ENCODE data around the gene CTTN.
"Not testable (repeated sequence)": the region's sequence is repeated elsewhere in the genome, so short reads cannot be mapped to it uniquely, and the experiment has no call there.

CTTN gene

GRCh38 chr11:70454197-70454767 lies 56.0 kb downstream of the CTTN start:
- DNase-seq (ENCODE audit: low read depth in 1 of 2, low spot score in 1 of 2) = no peak

DNA sequence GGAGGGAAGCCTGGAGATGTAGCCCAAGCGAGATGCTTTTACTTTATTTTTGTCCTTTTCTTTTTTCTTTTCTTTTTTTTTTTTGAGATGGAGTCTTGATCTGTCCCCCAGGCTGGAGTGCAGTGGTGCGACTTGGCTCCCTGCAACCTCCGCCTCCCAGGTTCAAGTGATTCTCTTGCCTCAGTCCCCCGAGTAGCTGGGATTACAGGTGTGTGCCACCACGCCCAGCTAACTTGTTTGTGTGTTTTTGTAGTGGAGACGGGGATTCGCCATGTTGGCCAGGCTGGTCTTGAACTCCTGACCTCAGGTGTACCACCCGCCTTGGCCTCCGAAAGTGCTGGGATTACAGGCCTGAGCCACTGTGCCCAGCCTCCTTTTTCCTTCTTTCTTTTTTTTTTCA lies 56.5 kb downstream of the CTTN start:
- DNase-seq (ENCODE audit: low read depth in 1 of 2, low spot score in 1 of 2) = not testable (repeated sequence)

DNA sequence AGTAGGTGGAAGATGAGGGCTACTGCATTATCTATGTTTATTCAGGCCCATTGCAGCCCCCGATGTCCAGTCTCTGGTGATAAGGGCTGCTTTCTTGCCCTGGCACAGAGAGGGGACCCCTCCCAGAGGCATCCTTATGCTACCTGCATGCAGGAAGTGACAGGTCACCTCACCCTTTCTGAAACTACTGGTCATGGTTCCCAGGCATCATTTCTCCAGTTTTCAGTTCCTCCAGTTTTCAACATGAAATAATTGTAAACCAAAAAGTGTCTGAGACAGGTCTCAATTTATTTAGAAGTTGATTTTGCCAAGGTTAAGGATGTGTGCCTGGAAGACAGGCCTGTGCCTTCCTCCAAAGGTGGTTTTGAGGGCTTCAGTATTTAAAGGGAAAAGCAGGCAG lies 57.0 kb downstream of the CTTN start:
- no peak for DNase-seq (ENCODE audit: low read depth in 1 of 2, low spot score in 1 of 2)

DNA sequence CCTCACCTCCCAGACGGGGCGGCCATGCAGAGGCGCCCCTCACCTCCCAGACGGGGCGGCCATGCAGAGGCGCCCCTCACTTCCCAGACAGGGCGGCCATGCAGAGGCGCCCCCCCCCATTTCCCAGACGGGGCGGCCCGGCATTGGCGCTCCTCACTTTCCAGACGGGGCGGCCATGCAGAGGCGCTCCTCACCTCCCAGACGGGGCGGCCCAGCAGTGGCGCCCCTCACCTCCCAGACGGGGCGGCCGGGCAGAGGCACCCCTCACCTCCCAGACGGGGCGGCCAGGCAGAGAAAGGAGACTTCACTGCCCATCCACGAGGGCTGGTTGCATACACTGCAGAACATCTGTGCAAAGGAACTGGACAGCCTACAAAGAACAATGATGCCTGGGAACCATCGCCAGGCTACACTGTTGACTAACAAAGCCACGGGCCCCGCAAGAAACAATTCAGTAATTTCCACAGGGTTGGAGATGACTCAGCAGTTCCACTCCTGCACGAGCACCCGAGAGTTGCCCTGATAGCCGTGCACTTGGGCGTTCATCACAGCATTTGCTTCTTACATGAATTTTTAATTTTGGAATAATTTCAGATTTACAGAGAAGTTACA lies 58.7 kb downstream of the CTTN start:
- DNase-seq (ENCODE audit: low read depth in 1 of 2, low spot score in 1 of 2) = no peak

GRCh38 chr11:70458736-70459135 lies 60.4 kb downstream of the CTTN start:
- DNase-seq (ENCODE audit: low read depth in 1 of 2, low spot score in 1 of 2) = no peak

- no peak for DNase-seq (ENCODE audit: low read depth in 1 of 2, low spot score in 1 of 2)
Observed at GRCh38 chr11:70460111-70460510, 61.8 kb downstream of the CTTN start.

DNA sequence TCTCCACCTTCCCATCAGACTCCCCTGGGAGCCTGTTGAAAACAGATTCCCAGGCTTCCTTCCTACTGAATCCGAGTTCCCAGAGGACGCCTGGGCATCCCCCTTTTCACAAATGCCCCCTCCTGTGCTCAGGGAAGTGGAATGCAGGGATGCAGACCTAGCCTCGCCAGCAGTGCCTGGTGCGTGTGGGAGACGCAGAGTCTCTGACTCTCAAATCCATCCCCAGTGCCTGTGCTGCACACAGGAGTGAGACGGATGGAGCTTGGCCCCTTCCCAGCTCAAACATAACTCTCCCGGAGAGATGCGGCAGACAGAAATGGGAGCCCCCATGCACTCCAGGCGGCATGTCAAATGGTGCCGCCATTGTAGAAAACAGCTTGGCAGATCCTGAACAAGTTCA lies 62.6 kb downstream of the CTTN start:
- no peak for DNase-seq (ENCODE audit: low read depth in 1 of 2, low spot score in 1 of 2)

DNA sequence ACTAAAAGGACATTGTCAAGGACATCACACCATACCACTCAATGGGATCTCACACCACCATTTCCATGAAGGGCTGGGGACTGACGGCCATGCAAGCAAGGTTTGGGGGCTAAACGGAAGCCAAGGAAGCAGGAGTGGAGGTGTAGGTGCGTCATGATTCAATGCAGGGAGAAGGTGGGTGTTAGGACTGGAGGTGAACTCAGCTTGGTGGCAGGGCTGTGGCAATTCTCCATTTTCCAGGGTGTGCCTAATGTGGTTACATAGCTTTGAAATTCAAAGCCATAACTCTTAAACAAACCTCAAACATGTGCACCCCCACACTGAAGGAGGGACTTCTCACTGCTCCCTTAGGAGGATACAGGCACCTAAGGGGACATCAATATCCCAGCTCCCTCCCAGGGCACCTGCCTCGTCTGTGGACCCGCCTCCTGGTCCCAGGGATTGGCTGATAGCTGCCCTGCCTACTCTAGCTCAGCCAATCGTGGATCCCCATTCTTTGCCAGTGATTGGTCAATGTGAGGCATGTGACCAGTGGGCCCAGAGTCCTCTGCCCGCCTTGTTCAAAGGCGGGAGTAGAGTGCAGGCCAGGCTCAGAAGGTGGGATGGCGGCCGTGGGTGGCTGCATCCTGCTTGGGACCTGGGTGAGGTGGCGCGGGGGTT lies 64.6 kb downstream of the CTTN start:
- no peak for DNase-seq (ENCODE audit: low read depth in 1 of 2, low spot score in 1 of 2)

DNA sequence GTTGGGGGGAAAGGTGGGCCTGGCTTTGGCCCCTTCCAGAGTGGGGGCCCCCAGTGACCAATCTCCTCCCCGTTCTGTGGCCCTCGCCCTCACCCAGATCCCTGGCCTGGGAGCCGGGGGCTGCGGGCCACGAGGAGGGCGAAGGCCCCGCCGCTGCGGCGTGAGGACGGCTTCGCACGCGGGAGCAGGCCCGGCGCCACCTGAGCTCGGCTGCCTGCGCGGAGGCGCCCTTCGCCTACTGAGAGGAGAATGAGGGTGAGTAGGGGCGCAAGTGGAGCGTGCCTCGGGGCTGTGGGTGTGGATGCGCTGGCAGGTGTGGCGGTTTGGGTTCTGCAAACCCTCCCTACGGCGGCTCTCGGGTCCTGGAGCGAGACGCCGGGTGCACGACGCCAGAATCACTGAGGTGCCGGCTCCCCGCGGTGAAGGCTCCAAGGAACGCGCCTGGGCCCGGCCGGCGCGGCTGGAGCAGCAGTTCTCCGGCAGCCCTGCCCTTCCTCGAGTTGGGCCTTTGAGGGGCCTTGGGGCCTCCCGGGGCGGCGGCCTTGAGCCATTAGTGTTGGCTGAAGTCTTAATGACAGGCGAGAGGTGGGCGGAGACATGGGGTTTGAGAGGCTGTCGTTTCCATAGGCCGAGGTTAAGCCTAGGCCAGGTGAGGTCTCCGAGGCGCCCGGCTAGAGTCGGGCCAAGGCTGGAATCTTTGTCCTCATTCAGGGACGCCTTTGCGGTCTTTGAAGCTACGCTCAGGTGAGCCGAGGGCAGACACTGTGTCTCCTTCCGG lies 65.3 kb downstream of the CTTN start:
- no peak for DNase-seq (ENCODE audit: low read depth in 1 of 2, low spot score in 1 of 2)

- DNase-seq (ENCODE audit: low read depth in 1 of 2, low spot score in 1 of 2) = no peak
Observed at GRCh38 chr11:70464509-70465361, 66.4 kb downstream of the CTTN start.

DNA sequence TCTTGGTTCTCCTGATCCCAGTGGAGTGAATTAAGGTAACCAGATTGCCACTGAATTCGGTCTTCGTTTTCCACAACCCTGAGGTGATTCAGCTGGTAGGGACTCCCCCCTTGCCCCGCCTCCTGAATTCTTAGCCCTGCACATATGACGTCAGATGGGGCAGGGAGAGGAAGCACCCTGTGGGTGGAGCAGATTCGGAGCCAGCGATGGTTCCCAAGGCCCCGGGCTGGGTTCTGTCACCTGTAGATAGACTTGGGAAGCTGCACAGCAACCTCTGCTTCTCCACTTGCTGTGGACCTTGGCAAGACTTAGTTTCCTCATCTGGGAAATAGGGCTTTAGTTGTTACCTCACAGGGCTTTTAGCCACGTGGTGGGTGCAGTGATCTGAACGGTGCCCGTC lies 67.8 kb downstream of the CTTN start:
- no peak for DNase-seq (ENCODE audit: low read depth in 1 of 2, low spot score in 1 of 2)

DNA sequence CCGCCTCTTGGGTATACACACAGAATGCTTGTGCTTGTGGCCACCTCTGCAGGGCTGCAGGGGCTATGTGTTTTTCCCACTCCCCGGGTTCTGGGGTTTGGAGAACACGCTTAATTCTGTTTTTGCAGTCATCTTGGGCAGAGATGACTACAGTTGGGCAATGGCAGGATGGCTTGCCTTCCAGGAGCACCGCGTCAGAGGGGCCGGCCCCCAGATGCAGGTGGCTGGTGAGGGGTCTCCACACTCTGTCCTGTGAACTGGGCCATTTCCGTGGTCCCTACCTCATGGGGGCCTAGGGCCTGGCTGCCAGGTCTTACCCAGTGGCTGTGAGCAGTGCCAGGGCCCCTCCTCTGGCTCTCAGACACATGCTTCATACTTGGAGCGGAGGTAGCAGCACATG lies 68.3 kb downstream of the CTTN start:
- no peak for DNase-seq (ENCODE audit: low read depth in 1 of 2, low spot score in 1 of 2)

GRCh38 chr11:70467201-70468085 lies 69.1 kb downstream of the CTTN start:
- no peak for DNase-seq (ENCODE audit: low read depth in 1 of 2, low spot score in 1 of 2)

- DNase-seq (ENCODE audit: low read depth in 1 of 2, low spot score in 1 of 2) = no peak
Observed at GRCh38 chr11:70468256-70469195, 70.2 kb downstream of the CTTN start.

GRCh38 chr11:70470127-70470526 lies 71.8 kb downstream of the CTTN start:
- DNase-seq (ENCODE audit: low read depth in 1 of 2, low spot score in 1 of 2) = no peak

- DNase-seq (ENCODE audit: low read depth in 1 of 2, low spot score in 1 of 2) = no peak
Observed at GRCh38 chr11:70471254-70471653, 72.9 kb downstream of the CTTN start.

DNA sequence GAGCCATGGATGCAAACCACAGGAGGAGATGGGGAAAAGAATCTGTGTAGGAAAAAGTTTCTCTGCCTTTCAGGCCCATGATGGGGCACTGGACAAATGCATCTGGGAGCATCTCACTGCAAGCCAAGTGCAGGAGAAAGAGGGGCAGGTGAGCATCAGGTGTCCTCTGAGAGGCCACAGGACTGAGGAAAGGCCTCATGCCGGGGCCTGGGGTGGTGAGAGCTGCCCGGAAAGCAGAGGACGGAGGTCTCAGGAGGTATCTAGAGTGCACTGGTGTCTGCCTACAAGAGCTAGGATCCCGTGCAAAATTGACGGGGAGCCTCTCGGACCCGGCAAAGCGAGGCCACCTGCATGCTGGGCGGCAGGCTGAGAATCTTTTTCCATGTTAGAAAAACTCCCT lies 73.9 kb downstream of the CTTN start:
- DNase-seq (ENCODE audit: low read depth in 1 of 2, low spot score in 1 of 2) = no peak

- DNase-seq (ENCODE audit: low read depth in 1 of 2, low spot score in 1 of 2) = no peak
Observed at GRCh38 chr11:70473186-70473872, 75.0 kb downstream of the CTTN start.

All from activated CD4-positive, alpha-beta T cell treated with anti-CD3 and anti-CD28 coated beads, Interleukin-2, amount 50 U/mL, for 24 hours (primary cell).